NAMALWA (cell line): Measurements from ENCODE around the gene IDH3B.
"Not testable (repeated sequence)": the region's sequence is repeated elsewhere in the genome, so short reads cannot be mapped to it uniquely, and the experiment has no call there.

Experiments used
- DNase-seq: peaks from one replicate; pipeline ENCODE4 v3.0.0-alpha.2; 2015; ENCODE audit warnings: low spot score

IDH3B gene

GRCh38 chr20:2694519-2694918 lies 30.5 kb upstream of the IDH3B start:
- no peak for DNase-seq

- DNase-seq: no peak
Observed at GRCh38 chr20:2694008-2694471, 30.0 kb upstream of the IDH3B start.

DNA sequence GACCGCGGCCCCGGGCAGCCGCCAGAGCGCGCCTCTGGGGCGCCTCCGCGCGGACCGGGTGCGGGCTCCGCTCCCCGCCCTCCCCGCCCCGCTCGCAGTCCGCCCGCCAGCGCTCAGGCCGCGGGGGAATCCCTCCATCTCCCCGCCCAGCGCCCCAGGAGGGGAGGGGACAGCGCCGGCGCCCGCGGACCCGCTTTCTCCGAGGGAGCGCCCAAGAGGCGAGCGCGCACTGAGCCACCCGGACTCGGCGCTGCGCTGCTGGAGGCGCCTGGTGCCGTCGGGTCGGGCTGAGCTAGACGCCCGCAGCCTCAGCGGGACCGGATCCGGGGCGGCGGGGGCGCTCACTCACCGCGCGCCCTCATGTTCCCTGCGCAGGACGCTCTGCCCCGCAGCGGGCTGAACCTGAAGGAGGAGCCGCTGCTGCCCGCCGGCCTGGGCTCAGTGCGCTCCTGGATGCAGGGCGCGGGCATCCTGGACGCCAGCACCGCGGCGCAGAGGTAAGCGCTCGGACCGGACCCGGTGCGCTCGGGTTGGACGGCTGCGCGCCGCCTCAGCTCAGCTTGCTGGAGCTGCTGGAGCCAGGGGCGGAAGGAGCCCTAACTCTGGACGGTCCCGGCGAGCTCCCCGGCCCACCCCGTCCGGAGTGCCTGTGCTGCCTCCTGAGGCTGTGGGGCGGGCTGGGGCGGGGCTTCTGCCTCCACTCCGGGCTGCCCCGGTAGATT lies 29.4 kb upstream of the IDH3B start:
- no peak for DNase-seq

DNA sequence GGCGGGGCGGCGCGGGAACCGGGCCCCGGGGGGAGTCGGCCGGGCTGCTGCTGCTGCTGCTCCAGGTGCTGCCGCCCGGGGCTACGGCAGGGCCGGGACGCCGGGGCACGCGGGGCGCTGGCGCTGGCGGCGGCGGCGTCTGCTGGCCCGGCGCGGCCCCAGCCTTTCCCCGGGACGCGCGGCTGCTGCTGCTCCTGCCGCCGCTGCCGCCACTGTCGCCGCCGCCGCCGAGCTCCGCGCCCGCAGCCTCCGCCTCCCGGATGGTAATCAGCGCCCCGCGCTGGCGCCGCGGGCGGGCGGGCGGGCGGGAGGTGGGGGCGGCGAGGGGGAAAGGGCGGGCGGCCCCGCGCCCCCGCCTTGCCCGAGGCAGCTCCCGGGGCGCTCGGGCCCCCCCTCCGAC lies 28.9 kb upstream of the IDH3B start:
- DNase-seq: no peak

DNA sequence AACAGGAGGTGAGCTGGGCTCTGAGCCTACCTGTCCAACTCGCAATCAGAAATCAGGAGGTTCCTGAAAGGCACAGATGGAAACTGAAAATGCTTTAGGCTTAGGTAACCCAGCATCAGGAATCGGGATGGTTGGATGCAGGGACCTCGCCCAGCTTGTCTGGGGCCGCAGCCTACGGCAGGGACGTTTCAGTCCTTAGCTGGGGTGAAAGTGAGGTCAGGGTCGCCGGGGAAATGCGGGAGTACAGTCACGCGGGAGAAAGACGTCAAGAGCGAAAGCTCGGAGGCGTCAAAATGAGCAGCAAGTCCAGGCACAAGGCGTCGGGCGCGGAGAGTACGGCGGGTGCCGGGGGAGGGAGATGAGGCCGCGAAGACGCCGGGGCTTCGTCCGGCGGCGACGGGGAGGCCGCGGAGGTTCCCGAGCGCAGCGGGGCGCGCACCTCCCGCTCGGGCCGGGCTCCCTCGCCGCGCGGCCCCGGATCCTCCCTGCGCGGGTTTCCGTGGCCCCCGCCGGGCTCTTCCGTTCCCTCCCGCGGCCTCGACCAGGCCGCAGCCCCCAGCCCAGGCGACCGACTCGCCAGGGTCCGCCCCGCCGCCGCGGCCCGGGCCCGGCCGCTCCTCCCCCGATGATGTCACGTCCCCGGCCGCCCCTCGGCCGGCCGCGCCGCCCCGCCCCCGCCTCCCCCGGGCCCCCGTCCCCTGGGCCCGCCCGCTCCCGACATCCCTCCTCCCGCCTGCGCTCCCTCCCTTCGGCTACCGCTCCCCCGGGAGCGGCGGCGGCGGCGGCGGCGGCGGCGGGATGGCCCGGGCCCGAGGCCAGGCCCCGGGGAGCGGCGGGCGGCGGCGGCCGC lies 28.2 kb upstream of the IDH3B start, which contains the start of gene EBF4:
Gene EBF4 (plus strand): TSS at position 745 of the 850 bp plus-strand sequence. CDS start 866 bp downstream, outside the sequence.
- no peak for DNase-seq

DNA sequence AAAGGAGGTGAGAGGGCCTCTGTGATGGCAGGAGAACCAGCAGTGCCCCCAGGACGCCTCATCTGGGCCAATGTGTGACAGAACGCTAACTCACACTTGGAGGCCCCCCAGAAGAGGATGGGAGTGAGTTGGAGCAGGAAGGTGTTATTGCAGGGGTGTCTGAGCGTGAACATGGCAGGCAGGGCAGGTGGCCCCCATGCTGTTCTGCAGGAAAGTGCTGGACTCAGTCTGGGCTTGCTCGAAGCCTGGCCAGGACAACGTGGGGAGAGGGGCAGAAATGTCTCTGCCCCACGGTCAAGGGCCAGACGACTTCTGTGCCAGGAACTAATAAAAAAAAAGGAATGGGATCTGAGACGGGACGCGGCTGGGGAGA lies 27.6 kb upstream of the IDH3B start:
- DNase-seq: no peak

DNA sequence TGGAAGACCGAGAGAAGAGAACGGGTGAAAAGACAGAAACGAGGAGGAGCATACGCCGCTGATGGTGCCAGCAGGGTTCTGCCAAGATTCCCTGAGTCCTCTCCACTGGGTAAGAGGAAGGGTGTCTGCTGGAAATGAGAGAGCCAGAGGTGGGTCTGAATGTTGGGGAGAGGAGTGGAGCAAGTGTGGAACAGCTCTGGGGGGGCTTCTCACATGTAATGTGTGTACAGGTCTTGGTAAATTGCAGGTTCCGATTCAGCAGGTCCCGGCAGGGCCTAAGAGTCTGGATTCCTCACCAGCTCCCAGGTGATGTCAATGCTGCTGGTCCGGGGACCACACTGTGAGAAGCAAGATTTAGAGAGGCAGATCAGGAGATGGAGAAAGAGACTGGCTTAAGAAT lies 27.1 kb upstream of the IDH3B start:
- DNase-seq: no peak

- DNase-seq: no peak
Observed at GRCh38 chr20:2690718-2691117, 26.7 kb upstream of the IDH3B start.

DNA sequence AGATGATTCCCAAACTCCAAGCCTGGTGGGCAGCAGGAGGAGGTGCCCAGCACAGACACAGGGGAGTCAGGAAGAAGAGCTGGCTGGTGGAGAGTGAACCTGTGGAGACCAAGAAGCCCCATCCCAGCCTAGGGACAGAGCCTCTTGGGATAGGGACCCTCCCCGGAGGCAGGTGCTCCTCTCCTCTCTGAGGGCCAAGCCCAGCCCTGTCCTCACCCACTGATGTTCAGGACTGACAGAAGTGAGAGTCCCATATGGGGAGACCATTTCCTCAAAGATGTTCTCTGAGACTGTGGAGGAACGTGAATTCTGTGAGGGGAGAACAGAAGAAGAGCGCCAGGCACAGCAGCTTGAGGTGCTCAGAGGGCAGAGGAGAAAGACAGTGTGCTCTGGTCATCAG lies 26.2 kb upstream of the IDH3B start:
- no peak for DNase-seq

DNA sequence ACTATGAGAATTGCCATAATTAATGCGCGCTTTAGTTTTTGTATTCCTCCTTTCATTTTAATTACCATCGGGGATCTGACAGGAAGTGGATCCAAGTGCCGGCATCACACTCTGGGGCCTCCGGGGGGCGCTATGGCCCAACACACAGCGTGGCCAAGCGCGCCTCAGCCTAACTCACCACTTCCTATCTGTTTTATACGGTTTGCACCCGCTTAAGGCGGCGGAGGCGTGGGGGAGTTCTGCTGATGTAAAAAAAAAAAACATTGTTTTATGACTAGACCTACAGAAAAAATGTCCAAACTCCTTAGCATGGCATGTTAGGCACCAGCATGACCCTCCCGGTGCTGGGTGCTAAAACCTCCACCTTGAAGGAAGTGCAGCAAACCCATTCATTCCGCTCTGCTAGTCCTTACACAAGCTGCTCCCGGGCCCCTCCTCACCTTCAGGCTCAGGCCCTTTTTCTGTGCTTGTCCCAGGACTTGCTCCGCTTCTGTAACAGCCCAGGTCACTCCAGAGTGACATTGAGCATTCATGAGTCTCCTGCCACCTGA lies 24.1 kb upstream of the IDH3B start:
- peak; percentile 75 for DNase-seq

GRCh38 chr20:2687514-2687913 lies 23.5 kb upstream of the IDH3B start:
- DNase-seq: no peak

DNA sequence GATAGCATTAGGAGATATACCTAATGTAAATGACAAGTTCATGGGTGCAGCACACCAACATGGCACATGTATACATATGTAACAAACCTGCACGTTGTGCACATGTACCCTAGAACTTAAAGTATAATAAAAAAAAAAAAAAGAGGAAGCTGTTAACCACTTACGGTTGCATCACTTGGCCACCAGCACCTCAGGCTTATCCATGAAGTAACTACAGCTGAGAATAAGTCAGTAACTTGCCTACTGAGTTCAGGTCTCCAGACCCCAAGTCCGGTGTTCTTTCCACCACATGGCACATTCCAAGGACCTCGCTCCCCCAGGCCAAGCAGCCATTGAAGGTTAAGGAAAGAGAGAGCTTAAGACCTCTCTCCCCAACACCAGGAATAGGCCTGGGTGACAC lies 20.8 kb upstream of the IDH3B start:
- peak; percentile 33 for DNase-seq

DNA sequence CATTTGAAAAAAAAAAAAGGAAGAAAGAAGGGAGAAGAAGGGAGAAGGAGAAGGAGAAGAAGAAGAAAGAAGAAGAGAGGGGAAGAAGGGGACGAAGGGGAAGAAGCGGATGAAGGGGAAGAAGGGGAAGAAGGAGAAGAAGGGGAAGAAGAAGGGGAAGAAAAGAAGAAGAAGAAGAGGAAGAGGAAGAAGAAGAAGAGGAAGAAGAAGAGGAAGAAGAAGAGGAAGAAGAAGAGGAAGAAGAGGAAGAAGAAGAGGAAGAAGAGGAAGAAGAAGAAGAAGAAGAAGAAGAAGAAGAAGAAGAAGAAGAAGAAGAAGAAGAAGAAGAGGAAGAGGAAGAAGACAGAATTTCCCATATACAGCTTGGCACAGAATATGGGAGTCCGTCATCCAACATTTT lies 18.0 kb upstream of the IDH3B start:
- not testable (repeated sequence) for DNase-seq

GRCh38 chr20:2680046-2680445 lies 16.0 kb upstream of the IDH3B start:
- no peak for DNase-seq

- no peak for DNase-seq
Observed at GRCh38 chr20:2673453-2673852, 9.4 kb upstream of the IDH3B start.

DNA sequence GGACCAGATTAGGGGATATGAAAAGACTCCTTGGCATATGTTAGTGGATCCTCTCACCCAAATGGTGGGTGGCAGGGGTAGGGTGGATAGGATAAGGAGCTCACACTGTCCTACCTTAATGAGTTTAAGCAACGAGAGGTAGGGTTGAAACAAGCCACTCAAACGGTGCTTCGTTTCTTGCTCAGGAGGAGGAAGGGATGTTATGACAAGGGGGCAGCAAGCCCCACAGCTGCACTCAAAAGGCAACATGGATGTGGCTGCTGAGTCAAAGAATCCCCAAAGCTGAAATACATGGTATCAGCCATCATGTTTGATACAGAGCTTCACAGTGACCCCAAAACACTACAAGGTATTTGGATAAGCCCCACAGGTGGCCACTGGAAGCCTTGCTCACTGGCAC lies 8.4 kb upstream of the IDH3B start:
- no peak for DNase-seq

DNA sequence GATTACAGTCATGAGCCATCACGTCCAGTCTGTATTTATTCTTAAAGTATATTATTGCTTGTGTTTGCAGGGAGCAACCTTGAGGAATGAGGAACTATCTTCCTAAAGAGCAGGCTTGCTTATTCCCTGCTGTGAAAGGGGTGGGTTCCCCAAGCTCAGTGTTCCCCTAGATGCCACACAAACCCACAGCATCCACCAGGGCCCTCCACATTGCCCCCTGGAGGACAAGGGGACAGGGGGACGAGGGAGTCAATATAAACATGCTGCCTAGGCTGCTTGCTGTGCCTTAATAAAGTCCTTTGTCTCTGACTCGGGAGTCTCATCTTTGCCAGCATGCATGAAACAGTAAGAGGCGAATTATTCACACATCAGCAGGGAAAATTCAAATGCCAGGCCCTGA lies 8.0 kb upstream of the IDH3B start:
- DNase-seq: peak; percentile 61

DNA sequence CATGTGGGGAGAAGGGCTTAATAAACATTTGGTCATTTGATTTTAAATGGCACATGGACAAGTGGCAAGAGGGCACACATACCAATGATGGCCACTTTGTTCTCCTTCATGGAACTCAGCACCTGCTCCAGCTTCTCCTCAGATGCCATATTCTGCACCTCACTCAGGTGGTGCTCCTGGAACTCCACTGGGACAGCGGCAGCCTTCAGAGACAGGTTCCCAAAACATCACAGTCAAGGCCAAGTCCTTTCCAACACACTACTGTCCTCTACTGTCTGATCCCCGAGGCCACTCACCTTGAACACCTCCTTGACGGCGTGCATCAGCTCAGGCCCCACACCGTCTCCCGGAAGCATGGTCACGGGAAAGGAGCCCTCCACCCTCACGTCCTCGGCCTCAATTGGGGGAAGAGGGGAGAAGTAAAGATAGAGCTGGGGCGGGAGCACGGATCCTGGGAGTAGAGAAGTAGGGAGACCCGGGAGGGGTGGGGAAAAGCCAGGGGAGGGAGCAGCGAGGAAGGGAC lies 591 bp downstream of the IDH3B start:
- DNase-seq: peak; percentile 27

DNA sequence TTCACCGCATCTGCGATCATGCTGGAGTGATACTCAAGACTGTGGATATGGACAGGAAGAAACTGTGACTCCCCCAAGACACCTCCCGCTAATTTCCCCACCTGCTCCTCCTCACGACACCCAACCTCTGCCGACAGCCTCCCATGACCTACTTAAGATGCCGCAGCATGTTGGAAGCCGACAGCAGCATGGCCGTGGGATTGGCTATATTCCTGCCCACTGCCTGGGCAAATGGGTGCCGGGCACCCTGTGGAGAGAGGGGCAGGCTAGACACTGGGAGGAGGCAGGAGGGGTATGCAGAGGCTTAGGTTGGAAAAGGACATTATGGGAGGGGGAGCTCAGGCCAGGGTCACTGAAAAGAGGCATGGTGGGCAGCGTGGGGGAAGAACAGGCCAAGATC lies 4.5 kb downstream of the IDH3B start:
- DNase-seq: no peak

- peak; percentile 68 for DNase-seq
Observed at GRCh38 chr20:2658414-2659354, 5.3 kb downstream of the IDH3B start.

DNA sequence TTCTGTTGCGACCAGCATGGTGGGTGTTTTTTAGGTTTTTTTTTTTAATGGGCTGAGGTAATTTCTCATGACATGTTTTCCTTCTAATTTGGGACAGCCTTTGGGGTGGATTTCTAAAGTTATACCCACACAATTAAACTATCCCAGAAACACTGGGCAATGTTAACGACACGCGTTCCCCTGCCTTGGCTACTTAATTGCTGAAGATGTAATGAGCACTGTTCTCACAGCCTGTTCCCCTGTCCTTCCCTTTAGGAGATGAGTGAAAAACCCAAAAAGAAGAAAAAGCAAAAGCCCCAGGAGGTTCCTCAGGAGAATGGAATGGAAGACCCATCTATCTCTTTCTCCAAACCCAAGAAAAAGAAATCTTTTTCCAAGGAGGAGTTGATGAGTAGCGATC lies 6.3 kb downstream of the IDH3B start:
- no peak for DNase-seq

GRCh38 chr20:2657241-2657640 lies 6.8 kb downstream of the IDH3B start:
- peak; percentile 34 for DNase-seq
